ENCODE data around the gene TTC28.

Gene TTC28

DNA sequence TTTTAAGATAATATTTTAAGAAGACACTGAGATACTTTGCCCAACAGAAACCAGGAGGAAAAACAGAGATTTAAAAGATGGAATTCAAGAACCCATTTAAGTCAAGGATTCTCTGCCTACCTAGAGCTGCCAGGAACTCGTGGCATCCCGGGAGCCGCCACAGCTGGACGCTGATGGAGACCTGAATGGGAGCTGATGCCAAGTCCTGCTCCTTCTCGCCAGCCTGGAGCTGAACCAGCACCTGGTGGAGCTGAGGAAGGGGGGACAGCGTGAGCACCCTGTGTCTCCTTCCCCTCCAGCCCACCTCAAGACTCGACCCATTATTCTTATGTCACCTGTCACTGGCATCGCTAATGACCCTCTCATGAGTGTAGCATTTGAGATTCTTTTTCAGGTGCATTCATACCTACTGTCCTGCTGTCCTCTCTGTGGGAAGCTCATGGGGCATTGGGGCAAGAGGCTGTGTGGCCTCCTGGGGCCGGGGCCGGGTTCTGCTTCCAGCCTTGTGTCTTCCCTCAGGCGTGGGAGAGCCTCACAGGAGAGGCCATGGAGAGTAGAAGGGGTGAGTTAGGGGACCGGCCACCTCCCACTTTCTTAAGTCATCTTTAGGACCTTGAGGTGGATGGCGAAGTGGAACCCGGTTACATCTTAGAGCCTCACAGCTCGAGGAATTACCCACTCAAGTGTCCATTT lies 689.7 kb downstream of the TTC28 start:
- no peak for DNase-seq (ENCODE audit: low spot score)
- TF ChIP-seq, protein P1, sequence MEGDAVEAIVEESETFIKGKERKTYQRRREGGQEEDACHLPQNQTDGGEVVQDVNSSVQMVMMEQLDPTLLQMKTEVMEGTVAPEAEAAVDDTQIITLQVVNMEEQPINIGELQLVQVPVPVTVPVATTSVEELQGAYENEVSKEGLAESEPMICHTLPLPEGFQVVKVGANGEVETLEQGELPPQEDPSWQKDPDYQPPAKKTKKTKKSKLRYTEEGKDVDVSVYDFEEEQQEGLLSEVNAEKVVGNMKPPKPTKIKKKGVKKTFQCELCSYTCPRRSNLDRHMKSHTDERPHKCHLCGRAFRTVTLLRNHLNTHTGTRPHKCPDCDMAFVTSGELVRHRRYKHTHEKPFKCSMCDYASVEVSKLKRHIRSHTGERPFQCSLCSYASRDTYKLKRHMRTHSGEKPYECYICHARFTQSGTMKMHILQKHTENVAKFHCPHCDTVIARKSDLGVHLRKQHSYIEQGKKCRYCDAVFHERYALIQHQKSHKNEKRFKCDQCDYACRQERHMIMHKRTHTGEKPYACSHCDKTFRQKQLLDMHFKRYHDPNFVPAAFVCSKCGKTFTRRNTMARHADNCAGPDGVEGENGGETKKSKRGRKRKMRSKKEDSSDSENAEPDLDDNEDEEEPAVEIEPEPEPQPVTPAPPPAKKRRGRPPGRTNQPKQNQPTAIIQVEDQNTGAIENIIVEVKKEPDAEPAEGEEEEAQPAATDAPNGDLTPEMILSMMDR (IDR thresholded peaks at IDR 0.05; ENCODE audit: extremely low read depth, missing control alignments), result no peak

- no peak for DNase-seq (ENCODE audit: low spot score)
- TF ChIP-seq, protein P1 (IDR thresholded peaks at IDR 0.05; ENCODE audit: extremely low read depth, missing control alignments), result no peak
These were observed 690.9 kb downstream of the TTC28 start for GRCh38 chr22:27988704-27989103.

DNA sequence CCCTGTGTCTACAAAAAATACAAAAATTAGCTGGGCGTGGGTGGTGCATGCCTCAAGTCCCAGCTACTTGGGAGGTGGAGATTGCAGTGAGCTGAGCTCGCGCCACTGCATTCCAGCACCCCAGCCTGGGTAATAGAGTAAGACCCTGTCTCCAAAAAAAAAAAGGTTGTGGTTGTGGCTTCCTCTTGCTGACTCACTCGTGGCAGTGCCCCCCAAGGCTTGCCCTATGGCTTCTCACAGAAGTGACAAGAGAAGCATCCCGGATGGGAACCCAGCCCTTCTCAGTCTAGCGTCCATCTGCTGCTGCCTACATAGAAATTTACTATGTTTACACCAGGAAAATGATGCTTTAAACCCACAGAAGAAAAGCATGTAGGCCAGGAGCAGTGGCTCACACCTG lies 692.1 kb downstream of the TTC28 start:
- TF ChIP-seq, protein P1 (IDR thresholded peaks at IDR 0.05; ENCODE audit: extremely low read depth, missing control alignments), result no peak
- no peak for DNase-seq (ENCODE audit: low spot score)

- no peak for DNase-seq (ENCODE audit: low spot score)
- TF ChIP-seq, protein P1 (IDR thresholded peaks at IDR 0.05; ENCODE audit: extremely low read depth, missing control alignments), result no peak
These were observed 692.7 kb downstream of the TTC28 start for GRCh38 chr22:27986937-27987336.

- TF ChIP-seq, protein P1 (IDR thresholded peaks at IDR 0.05; ENCODE audit: extremely low read depth, missing control alignments), result no peak
- DNase-seq (ENCODE audit: low spot score), result no peak
These were observed 693.2 kb downstream of the TTC28 start for GRCh38 chr22:27986459-27986858.

- no peak for DNase-seq (ENCODE audit: low spot score)
These were observed 694.0 kb downstream of the TTC28 start for GRCh38 chr22:27985323-27986275.

More at GRCh38 chr22:27985323-27986275, 694.0 kb downstream of the TTC28 start:
- TF ChIP-seq, protein P1 (IDR thresholded peaks at IDR 0.05; ENCODE audit: extremely low read depth, missing control alignments), result no peak

Measured in GM20000 (cell line).